Measurements from ENCODE around the gene ZNF107. TPM values are rescaled to one million over a fixed set of nuclear protein-coding genes. Genes with fewer than 3 reads are reported as not detected.
A peak's percentile ranks its signal among the peaks of the same experiment; 100 is the strongest.

Gene ZNF107
- total RNA-seq: 10 to 100 TPM; 13.5 to 14.3 TPM

DNA sequence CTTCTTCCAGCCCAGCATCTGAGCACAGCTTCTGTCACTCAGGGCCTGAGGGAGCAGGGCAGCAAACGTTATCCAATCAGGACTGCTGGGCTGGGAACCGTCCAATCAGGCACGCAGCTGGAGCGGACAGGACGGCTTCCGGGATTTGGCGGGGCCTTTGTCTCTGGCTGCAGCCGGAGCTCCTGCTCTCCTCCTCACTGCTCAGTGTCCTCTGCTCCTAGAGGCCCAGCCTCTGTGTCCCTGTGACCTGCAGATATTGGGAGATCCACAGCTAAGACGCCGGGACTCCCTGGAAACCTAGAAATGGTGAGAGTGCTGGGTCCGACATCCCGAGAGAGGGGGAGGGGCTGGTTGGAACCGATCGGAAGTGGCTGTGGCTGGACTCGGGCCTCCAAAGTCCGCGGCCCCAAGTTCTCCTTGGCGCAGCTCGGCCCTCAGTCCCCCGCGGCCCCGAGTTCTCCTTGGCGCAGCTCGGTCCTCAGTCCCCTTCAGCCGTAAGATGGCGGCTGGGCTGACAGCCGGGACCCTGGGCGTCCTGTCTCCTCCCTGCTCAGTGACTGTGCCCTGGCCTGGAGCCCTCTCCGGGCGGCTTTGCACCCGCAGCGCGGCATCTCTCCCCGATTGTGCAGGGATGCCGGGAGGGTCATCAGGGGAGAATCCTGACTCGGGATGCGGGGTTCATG lies at the start of gene ZNF107:
Gene ZNF107, plus strand, starts transcription at position 154 of the 683 bp plus-strand sequence. Its CDS starts 150 bp downstream, at position 304.
- peaks cover 33% of the 10 kb centered on the region for H3K36me3 Mint-ChIP-seq
- H3K27ac Mint-ChIP-seq: peak within 1 kb of the TSS; percentile 95
- CTCF ChIA-PET: interaction anchor here (0.7 to 1.0 kb wide), 3 partner anchors 34 to 317 kb away, joined by 3 read pairs; no protein-coding TSS in a partner anchor
- peaks cover 43% of the 10 kb centered on the region for H3K4me1 Mint-ChIP-seq (ENCODE audit: low read depth)
- POLR2A ChIA-PET: interaction anchor here (0.8 to 2.0 kb wide), 6 partner anchors 103 to 359 kb away, joined by 3 to 13 read pairs (median 8); partner anchors contain the start of genes ERV3-1, ZNF138, ZNF273 and ZNF680
- intact Hi-C loops (cut with micrococcal nuclease): loop anchor here (1.0 to 10.0 kb wide), 6 partner anchors 104 to 359 kb away; partner anchors contain the start of genes ERV3-1, ZNF138, ZNF273 and ZNF680
- DNase-seq: peak; percentile 94
- H3K9me3 Mint-ChIP-seq: peaks cover 11% of the 10 kb centered on the region
- peak within 1 kb of the TSS; percentile 90 for H3K4me3 Mint-ChIP-seq
- H3K27me3 Mint-ChIP-seq: no peaks in the 10 kb centered on the region

GRCh38 chr7:64618785-64619456 lies 47.0 kb upstream of the ZNF107 start:
- Mint-ChIP-seq H3K27me3 (no peaks in the 10 kb centered on the region), H3K4me1 (ENCODE audit: low read depth) (no peaks in the 10 kb centered on the region), H3K9me3 (peaks cover 20% of the 10 kb centered on the region), H3K27ac (no peak overlapping the region), H3K4me3 (no peak overlapping the region), H3K36me3 (no peaks in the 10 kb centered on the region)
- DNase-seq: no peak
- CTCF ChIA-PET: interaction anchor here (0.9 to 2.3 kb wide), 2 partner anchors 11 to 436 kb away, joined by 3 to 12 read pairs; no protein-coding TSS in a partner anchor
- intact Hi-C loops (cut with micrococcal nuclease): loop anchor here (1.0 to 5.0 kb wide), 2 partner anchors 436 to 1612 kb away; no protein-coding TSS in a partner anchor
- POLR2A ChIA-PET: no interaction called here

- POLR2A ChIA-PET: no interaction called here
- no peaks in the 10 kb centered on the region for H3K27me3 Mint-ChIP-seq
- intact Hi-C loops (cut with micrococcal nuclease): loop anchor here (1.0 to 10.0 kb wide), 3 partner anchors 305 to 1612 kb away; partner anchors contain the start of gene ZNF736
- H3K4me1 Mint-ChIP-seq (ENCODE audit: low read depth): no peaks in the 10 kb centered on the region
- CTCF ChIA-PET: interaction anchor here (0.7 to 2.3 kb wide), 3 partner anchors 10 to 437 kb away, joined by 3 to 12 read pairs (median 3); no protein-coding TSS in a partner anchor
- H3K4me3 Mint-ChIP-seq: no peak overlapping the region
- no peak overlapping the region for H3K27ac Mint-ChIP-seq
- no peak for DNase-seq
- peaks cover 20% of the 10 kb centered on the region for H3K9me3 Mint-ChIP-seq
- H3K36me3 Mint-ChIP-seq: no peaks in the 10 kb centered on the region
These were observed 46.2 kb upstream of the ZNF107 start for GRCh38 chr7:64619705-64620104.

DNA sequence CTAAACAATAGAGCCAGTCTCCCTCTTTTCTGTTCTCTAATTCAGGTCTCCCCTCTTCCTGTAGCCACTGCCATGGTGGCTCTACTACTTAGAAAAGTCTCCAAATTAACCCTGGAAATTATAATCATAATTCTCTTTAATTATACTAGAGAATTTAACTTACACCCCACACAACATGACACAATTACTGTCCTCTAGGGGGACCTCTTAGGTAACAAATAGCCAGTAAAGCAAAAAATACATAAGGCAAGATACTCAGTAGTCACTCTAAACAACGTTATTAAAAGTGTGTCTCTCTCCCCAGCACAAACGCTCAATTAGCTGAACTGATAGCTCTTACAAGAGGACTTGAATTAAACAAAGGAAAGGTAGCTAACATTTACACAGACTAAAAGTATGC lies 44.3 kb upstream of the ZNF107 start:
- CTCF ChIA-PET: no interaction called here
- no peak for DNase-seq
- Mint-ChIP-seq H3K4me1 (ENCODE audit: low read depth) (peaks cover 3% of the 10 kb centered on the region), H3K9me3 (peaks cover 20% of the 10 kb centered on the region), H3K4me3 (no peak overlapping the region), H3K27me3 (no peaks in the 10 kb centered on the region), H3K36me3 (no peaks in the 10 kb centered on the region), H3K27ac (no peak overlapping the region)
- POLR2A ChIA-PET: no interaction called here
- intact Hi-C loops (cut with micrococcal nuclease): loop anchor here (10.0 kb wide), 1 partner anchor 307 kb away; the partner anchor contains the start of gene ZNF736

DNA sequence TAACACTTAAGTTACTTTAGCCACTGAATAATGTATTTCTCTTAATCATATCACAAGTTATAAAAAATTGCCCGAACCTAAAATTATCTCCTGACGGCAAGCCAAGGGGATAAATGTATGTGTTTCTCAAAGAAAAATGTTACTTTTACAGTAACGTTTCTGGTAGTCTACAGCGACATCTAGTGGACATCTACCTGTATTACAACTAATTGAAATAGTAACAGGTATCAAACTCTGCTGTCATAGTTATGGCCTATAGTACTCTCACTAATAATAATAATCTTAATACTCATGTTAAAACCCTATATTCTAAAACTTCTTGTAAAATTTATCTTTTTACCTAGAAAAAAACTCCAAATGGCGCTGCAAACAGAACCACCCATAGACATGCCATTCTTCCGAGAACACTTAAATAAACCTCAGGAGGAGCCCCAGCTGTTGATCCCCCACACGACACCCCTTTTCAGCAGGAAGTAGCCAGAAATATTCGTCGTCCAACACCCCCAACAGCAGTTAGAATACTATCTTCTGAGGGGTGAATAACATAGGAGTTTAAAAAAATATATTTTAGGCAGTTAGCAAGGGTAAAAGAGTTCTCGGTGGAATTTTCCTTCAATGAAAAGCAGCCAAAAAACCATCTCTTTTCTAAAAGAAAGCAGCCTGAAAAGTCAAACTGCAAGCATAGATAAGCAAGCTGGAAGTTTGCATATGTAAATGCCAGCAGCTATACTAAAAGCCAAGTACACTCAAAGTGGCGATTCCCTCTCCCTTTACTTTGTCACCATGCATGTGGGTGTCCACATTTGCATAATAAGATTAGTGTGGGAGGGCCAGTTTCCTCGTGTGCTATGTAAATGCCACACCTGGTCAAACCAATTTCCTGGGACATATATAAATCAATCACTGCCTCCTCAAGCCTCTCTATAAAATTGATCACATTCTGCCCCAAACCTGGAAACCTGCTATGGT lies 40.5 kb upstream of the ZNF107 start:
- CTCF ChIA-PET: interaction anchor here (0.7 to 2.0 kb wide), 8 partner anchors 9 to 443 kb away, joined by 3 to 13 read pairs (median 3); partner anchors contain the start of genes ZNF107 and ZNF680
- no peaks in the 10 kb centered on the region for H3K36me3 Mint-ChIP-seq

GRCh38 chr7:64626083-64626469 lies 39.9 kb upstream of the ZNF107 start:
- H3K27ac Mint-ChIP-seq: no peak overlapping the region

More for the DNA sequence above, 40.5 kb upstream of the ZNF107 start:
- POLR2A ChIA-PET: no interaction called here
- Mint-ChIP-seq H3K4me1 (ENCODE audit: low read depth) (peaks cover 3% of the 10 kb centered on the region), H3K27ac (no peak overlapping the region), H3K27me3 (no peaks in the 10 kb centered on the region), H3K4me3 (no peak overlapping the region), H3K9me3 (peaks cover 3% of the 10 kb centered on the region)
- intact Hi-C loops (cut with micrococcal nuclease): loop anchor here (1.0 to 10.0 kb wide), 3 partner anchors 311 to 699 kb away; partner anchors contain the start of gene ZNF736
- DNase-seq: no peak

DNA sequence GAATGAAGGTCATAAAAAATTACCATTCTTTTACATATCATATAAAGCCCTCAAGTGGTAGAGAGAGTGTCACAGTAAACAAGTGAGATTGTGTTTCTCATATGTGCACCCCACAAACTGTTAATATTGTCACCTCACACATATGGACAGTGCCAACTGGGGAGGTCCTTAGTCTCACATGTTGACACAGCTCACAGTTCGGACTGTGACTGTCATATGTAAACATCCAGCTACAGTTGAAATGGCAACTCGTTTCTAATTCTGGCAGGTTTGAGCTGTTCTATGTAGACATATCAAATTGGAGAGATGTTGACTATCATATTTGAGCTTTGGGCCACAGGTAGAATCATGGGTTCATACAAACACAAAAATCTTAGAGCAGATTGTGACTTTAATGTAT lies 39.4 kb upstream of the ZNF107 start:
- ChIA-PET POLR2A (no interaction called here), CTCF (interaction anchor here (1.2 to 1.7 kb wide), 5 partner anchors 12 to 444 kb away, joined by 3 to 9 read pairs (median 3); partner anchors contain the start of genes ZNF107 and ZNF680)
- no peak for DNase-seq
- no peak overlapping the region for H3K27ac Mint-ChIP-seq
- no peak overlapping the region for H3K4me3 Mint-ChIP-seq
- no peaks in the 10 kb centered on the region for H3K9me3 Mint-ChIP-seq
- H3K27me3 Mint-ChIP-seq: no peaks in the 10 kb centered on the region
- no peaks in the 10 kb centered on the region for H3K36me3 Mint-ChIP-seq
- peaks cover 3% of the 10 kb centered on the region for H3K4me1 Mint-ChIP-seq (ENCODE audit: low read depth)
- intact Hi-C loops (cut with micrococcal nuclease): loop anchor here (10.0 kb wide), 1 partner anchor 312 kb away; the partner anchor contains the start of gene ZNF736

More at GRCh38 chr7:64626083-64626469, 39.9 kb upstream of the ZNF107 start:
- DNase-seq: peak; percentile 12
- H3K4me1 Mint-ChIP-seq (ENCODE audit: low read depth): peaks cover 3% of the 10 kb centered on the region
- no peaks in the 10 kb centered on the region for H3K27me3 Mint-ChIP-seq
- H3K36me3 Mint-ChIP-seq: no peaks in the 10 kb centered on the region
- ChIA-PET POLR2A (no interaction called here), CTCF (interaction anchor here (1.2 to 1.7 kb wide), 5 partner anchors 12 to 443 kb away, joined by 3 to 9 read pairs (median 3); partner anchors contain the start of genes ZNF107 and ZNF680)
- H3K9me3 Mint-ChIP-seq: no peaks in the 10 kb centered on the region
- H3K4me3 Mint-ChIP-seq: no peak overlapping the region
- intact Hi-C loops (cut with micrococcal nuclease): loop anchor here (10.0 kb wide), 1 partner anchor 311 kb away; the partner anchor contains the start of gene ZNF736

GRCh38 chr7:64628192-64628591 lies 37.7 kb upstream of the ZNF107 start:
- Mint-ChIP-seq H3K9me3 (no peaks in the 10 kb centered on the region), H3K4me1 (ENCODE audit: low read depth) (peaks cover 3% of the 10 kb centered on the region), H3K27ac (no peak overlapping the region), H3K4me3 (no peak overlapping the region), H3K36me3 (no peaks in the 10 kb centered on the region), H3K27me3 (no peaks in the 10 kb centered on the region)
- intact Hi-C loops (cut with micrococcal nuclease): loop anchor here (10.0 kb wide), 1 partner anchor 313 kb away; the partner anchor contains the start of gene ZNF736
- DNase-seq: no peak
- ChIA-PET CTCF (interaction anchor here (1.1 kb wide), 1 partner anchor 72 kb away, joined by 3 read pairs; no protein-coding TSS in a partner anchor), POLR2A (no interaction called here)

GRCh38 chr7:64628721-64629120 lies 37.2 kb upstream of the ZNF107 start:
- no peaks in the 10 kb centered on the region for H3K36me3 Mint-ChIP-seq
- no peaks in the 10 kb centered on the region for H3K27me3 Mint-ChIP-seq
- no peak overlapping the region for H3K27ac Mint-ChIP-seq
- ChIA-PET CTCF (interaction anchor here (1.1 kb wide), 1 partner anchor 73 kb away, joined by 3 read pairs; no protein-coding TSS in a partner anchor), POLR2A (no interaction called here)
- H3K9me3 Mint-ChIP-seq: no peaks in the 10 kb centered on the region
- H3K4me1 Mint-ChIP-seq (ENCODE audit: low read depth): peaks cover 3% of the 10 kb centered on the region
- no peak for DNase-seq
- H3K4me3 Mint-ChIP-seq: no peak overlapping the region
- intact Hi-C loops (cut with micrococcal nuclease): loop anchor here (10.0 kb wide), 1 partner anchor 314 kb away; the partner anchor contains the start of gene ZNF736

GRCh38 chr7:64630496-64630895 lies 35.4 kb upstream of the ZNF107 start:
- DNase-seq: no peak
- intact Hi-C loops (cut with micrococcal nuclease): loop anchor here (10.0 kb wide), 1 partner anchor 254 kb away; no protein-coding TSS in a partner anchor
- H3K27me3 Mint-ChIP-seq: no peaks in the 10 kb centered on the region
- no peaks in the 10 kb centered on the region for H3K9me3 Mint-ChIP-seq
- CTCF ChIA-PET: interaction anchor here (0.6 to 1.4 kb wide), 5 partner anchors 11 to 377 kb away, joined by 3 read pairs; no protein-coding TSS in a partner anchor
- no peak overlapping the region for H3K27ac Mint-ChIP-seq
- POLR2A ChIA-PET: no interaction called here
- no peaks in the 10 kb centered on the region for H3K36me3 Mint-ChIP-seq
- no peak overlapping the region for H3K4me3 Mint-ChIP-seq
- peaks cover 3% of the 10 kb centered on the region for H3K4me1 Mint-ChIP-seq (ENCODE audit: low read depth)

DNA sequence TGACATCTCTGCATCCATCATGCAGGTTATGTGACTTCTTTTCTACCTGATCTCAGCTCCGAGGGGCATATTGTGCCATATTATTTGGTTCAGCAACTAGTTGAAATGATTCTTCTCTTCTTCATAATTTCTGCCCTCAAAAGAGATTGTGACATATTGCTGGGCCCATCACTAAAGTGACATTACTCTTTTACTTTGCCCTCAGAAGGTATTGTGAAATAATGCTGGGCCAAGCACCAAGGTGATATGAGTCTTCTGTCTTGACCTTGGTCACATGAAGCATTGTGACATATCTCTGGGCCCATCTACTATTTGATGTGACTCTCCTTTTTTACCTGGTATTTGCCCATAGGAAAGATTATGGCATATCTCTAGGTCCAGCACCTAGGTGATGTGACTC lies 33.9 kb upstream of the ZNF107 start:
- Mint-ChIP-seq H3K4me3 (no peak overlapping the region), H3K27me3 (no peaks in the 10 kb centered on the region), H3K27ac (no peak overlapping the region), H3K4me1 (ENCODE audit: low read depth) (no peaks in the 10 kb centered on the region), H3K36me3 (no peaks in the 10 kb centered on the region), H3K9me3 (no peaks in the 10 kb centered on the region)
- CTCF ChIA-PET: no interaction called here
- DNase-seq: no peak
- intact Hi-C loops (cut with micrococcal nuclease): loop anchor here (10.0 kb wide), 1 partner anchor 253 kb away; no protein-coding TSS in a partner anchor
- POLR2A ChIA-PET: no interaction called here

All from activated CD4-positive, alpha-beta memory T cell treated with anti-CD3 and anti-CD28 coated beads for 36 hours (primary cell).